ENCODE measurements around the gene ANKRD44.

DNA sequence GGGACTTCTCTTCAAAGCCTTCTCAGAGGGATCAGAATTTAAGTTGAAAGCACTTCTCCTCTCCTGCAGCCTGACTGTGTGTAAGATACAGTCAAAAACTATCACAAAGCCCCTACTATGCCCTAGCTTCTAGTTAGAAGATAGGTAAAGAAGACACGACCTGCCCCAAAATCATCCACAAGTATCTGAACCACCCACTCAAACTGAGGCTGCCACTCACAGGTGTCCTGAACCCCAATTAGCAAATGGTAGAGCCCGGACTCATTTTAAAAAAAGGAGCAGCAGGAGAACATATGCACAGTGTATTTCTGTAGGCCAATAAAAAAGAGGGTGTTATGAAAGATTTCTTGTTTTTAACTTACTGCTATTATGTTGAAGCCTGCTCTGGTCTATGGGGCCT is 74.4 kb downstream of the ANKRD44 start:
- TF ChIP-seq, protein P1, sequence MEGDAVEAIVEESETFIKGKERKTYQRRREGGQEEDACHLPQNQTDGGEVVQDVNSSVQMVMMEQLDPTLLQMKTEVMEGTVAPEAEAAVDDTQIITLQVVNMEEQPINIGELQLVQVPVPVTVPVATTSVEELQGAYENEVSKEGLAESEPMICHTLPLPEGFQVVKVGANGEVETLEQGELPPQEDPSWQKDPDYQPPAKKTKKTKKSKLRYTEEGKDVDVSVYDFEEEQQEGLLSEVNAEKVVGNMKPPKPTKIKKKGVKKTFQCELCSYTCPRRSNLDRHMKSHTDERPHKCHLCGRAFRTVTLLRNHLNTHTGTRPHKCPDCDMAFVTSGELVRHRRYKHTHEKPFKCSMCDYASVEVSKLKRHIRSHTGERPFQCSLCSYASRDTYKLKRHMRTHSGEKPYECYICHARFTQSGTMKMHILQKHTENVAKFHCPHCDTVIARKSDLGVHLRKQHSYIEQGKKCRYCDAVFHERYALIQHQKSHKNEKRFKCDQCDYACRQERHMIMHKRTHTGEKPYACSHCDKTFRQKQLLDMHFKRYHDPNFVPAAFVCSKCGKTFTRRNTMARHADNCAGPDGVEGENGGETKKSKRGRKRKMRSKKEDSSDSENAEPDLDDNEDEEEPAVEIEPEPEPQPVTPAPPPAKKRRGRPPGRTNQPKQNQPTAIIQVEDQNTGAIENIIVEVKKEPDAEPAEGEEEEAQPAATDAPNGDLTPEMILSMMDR (IDR thresholded peaks at IDR 0.05; ENCODE audit: low read length) = no peak
- no peak for TF ChIP-seq EZH2 (IDR thresholded peaks at IDR 0.05; ENCODE audit: borderline replicate concordance, low read length)
